ENCODE data around the gene DAB1. TPM values are rescaled to one million over a fixed set of nuclear protein-coding genes. Genes with fewer than 3 reads are reported as not detected.

Gene DAB1
- polyA plus RNA-seq, 1 experiment: 0.05 TPM

GRCh38 chr1:57214951-57215575, 208.8 kb downstream of the DAB1 start:
- Histone ChIP-seq H3K27me3 (ENCODE audit: control insufficient read depth, insufficient read depth, low read length) (no peaks in the 10 kb centered on the region), H3K9me3 (ENCODE audit: control insufficient read depth, insufficient read depth, low read length) (no peaks in the 10 kb centered on the region), H3K27ac (ENCODE audit: low read depth, low read length) (no peak overlapping the region), H3K4me3 (ENCODE audit: low read depth, low read length) (no peak overlapping the region)
- ChIA-PET CTCF (no interaction called here), POLR2A (no interaction called here)
- no peak for TF ChIP-seq CTCF (IDR thresholded peaks at IDR 0.05; ENCODE audit: low read depth, low read length)
- DNase-seq (ENCODE audit: low read depth, low spot score): no peak

- ChIA-PET POLR2A (no interaction called here), CTCF (no interaction called here)
- Histone ChIP-seq H3K27ac (ENCODE audit: low read depth, low read length) (no peak overlapping the region), H3K27me3 (ENCODE audit: control insufficient read depth, insufficient read depth, low read length) (no peaks in the 10 kb centered on the region), H3K4me3 (ENCODE audit: low read depth, low read length) (no peak overlapping the region), H3K9me3 (ENCODE audit: control insufficient read depth, insufficient read depth, low read length) (no peaks in the 10 kb centered on the region)
- no peak for TF ChIP-seq CTCF (IDR thresholded peaks at IDR 0.05; ENCODE audit: low read depth, low read length)
- no peak for DNase-seq (ENCODE audit: low read depth, low spot score)
Observed at GRCh38 chr1:57210881-57211280, 213.0 kb downstream of the DAB1 start.

- H3K27me3 ChIP-seq (ENCODE audit: control insufficient read depth, insufficient read depth, low read length): no peaks in the 10 kb centered on the region
- CTCF ChIA-PET: no interaction called here
- H3K9me3 ChIP-seq (ENCODE audit: control insufficient read depth, insufficient read depth, low read length): no peaks in the 10 kb centered on the region
- H3K4me3 ChIP-seq (ENCODE audit: low read depth, low read length): no peak overlapping the region
- no peak overlapping the region for H3K27ac ChIP-seq (ENCODE audit: low read depth, low read length)
- POLR2A ChIA-PET: no interaction called here
- DNase-seq (ENCODE audit: low read depth, low spot score): no peak
- TF ChIP-seq CTCF (IDR thresholded peaks at IDR 0.05; ENCODE audit: low read depth, low read length): no peak
Observed at GRCh38 chr1:57209495-57209894, 214.4 kb downstream of the DAB1 start.

GRCh38 chr1:57208741-57209302, 215.0 kb downstream of the DAB1 start:
- no peak overlapping the region for H3K4me3 ChIP-seq (ENCODE audit: low read depth, low read length)
- H3K27ac ChIP-seq (ENCODE audit: low read depth, low read length): no peak overlapping the region
- DNase-seq (ENCODE audit: low read depth, low spot score): no peak
- ChIA-PET CTCF (no interaction called here), POLR2A (no interaction called here)
- H3K9me3 ChIP-seq (ENCODE audit: control insufficient read depth, insufficient read depth, low read length): no peaks in the 10 kb centered on the region
- no peaks in the 10 kb centered on the region for H3K27me3 ChIP-seq (ENCODE audit: control insufficient read depth, insufficient read depth, low read length)
- TF ChIP-seq CTCF (IDR thresholded peaks at IDR 0.05; ENCODE audit: low read depth, low read length): no peak

- DNase-seq (ENCODE audit: low read depth, low spot score): no peak
- no peaks in the 10 kb centered on the region for H3K27me3 ChIP-seq (ENCODE audit: control insufficient read depth, insufficient read depth, low read length)
- POLR2A ChIA-PET: no interaction called here
Observed at GRCh38 chr1:57206038-57206437, 217.8 kb downstream of the DAB1 start.

More at GRCh38 chr1:57206038-57206437, 217.8 kb downstream of the DAB1 start:
- CTCF ChIA-PET: no interaction called here
- no peak overlapping the region for H3K4me3 ChIP-seq (ENCODE audit: low read depth, low read length)
- no peaks in the 10 kb centered on the region for H3K9me3 ChIP-seq (ENCODE audit: control insufficient read depth, insufficient read depth, low read length)
- no peak for TF ChIP-seq CTCF (IDR thresholded peaks at IDR 0.05; ENCODE audit: low read depth, low read length)
- no peak overlapping the region for H3K27ac ChIP-seq (ENCODE audit: low read depth, low read length)
